Esophagus muscularis mucosa (tissue), 3 donors: Measurements from ENCODE around the gene ST3GAL3.

Source experiments
- CTCF ChIP-seq, 3 experiments: fragments of 200-600 bp in 2 of 3; fragments of 450-650 bp in 1 of 3; sonication (generic) in 2 of 3; IDR thresholded peaks; one replicate each; pipeline ENCODE4 v1.5.1; 2017 to 2019; ENCODE audit warnings: antibody characterized with exemption in 3 of 3, mild to moderate bottlenecking in 2 of 3, moderate library complexity in 1 of 3
- POLR2A ChIP-seq: fragments of 450-650 bp; IDR thresholded peaks from one replicate; pipeline ENCODE4 v1.6.1; 2017; ENCODE audit warnings: antibody characterized with exemption, moderate library complexity, mild to moderate bottlenecking, low read depth
- POLR2AphosphoS5 ChIP-seq, 2 donors: sonication (generic); formaldehyde crosslinking; IDR thresholded peaks; one replicate each; pipeline ENCODE4 v1.6.1; 2017; ENCODE audit warnings: antibody characterized with exemption in 2 of 2

- TF ChIP-seq CTCF (IDR thresholded peaks at IDR 0.05) (no peak), POLR2AphosphoS5 (IDR thresholded peaks at IDR 0.05) (no peak), POLR2A (no peak)
Measured at GRCh38 chr1:43693371-43693770, 14.0 kb upstream of the ST3GAL3 start.
